Measurements from ENCODE around the gene CUEDC1.

Gene CUEDC1

GRCh38 chr17:57833179-57833939, 121.9 kb downstream of the CUEDC1 start:
- DNase-seq (ENCODE audit: low read depth): peak; percentile 40

- no peak for DNase-seq (ENCODE audit: low read depth)
Observed at GRCh38 chr17:57832314-57833178, 122.7 kb downstream of the CUEDC1 start.

- DNase-seq (ENCODE audit: low read depth): no peak
Observed at GRCh38 chr17:57830880-57831279, 124.3 kb downstream of the CUEDC1 start.

- no peak for DNase-seq (ENCODE audit: low read depth)
Observed at GRCh38 chr17:57823469-57824401, 131.5 kb downstream of the CUEDC1 start.

- no peak for DNase-seq (ENCODE audit: low read depth)
Observed at GRCh38 chr17:57819867-57820266, 135.3 kb downstream of the CUEDC1 start.

- DNase-seq (ENCODE audit: low read depth): no peak
Observed at GRCh38 chr17:57819285-57819684, 135.9 kb downstream of the CUEDC1 start.

- DNase-seq (ENCODE audit: low read depth): no peak
Observed at GRCh38 chr17:57818066-57818465, 137.1 kb downstream of the CUEDC1 start.

GRCh38 chr17:57817299-57817698, 137.9 kb downstream of the CUEDC1 start:
- no peak for DNase-seq (ENCODE audit: low read depth)

- DNase-seq (ENCODE audit: low read depth): no peak
Observed at GRCh38 chr17:57814421-57814820, 140.8 kb downstream of the CUEDC1 start.

GRCh38 chr17:57811638-57812280, 143.5 kb downstream of the CUEDC1 start:
- no peak for DNase-seq (ENCODE audit: low read depth)

Data from stimulated activated CD8-positive, alpha-beta memory T cell treated with anti-CD3 and anti-CD28 coated beads, Interleukin-4, amount 100 ng/mL, for 24 hours (primary cell).